ENCODE measurements around the gene GSK3A. TPM values are rescaled to one million over a fixed set of nuclear protein-coding genes. Genes with fewer than 3 reads are reported as not detected.

The GSK3A gene
- total RNA-seq, 1 experiment from 2014 or later = 50.8 TPM

- Mint-ChIP-seq H3K36me3 (peaks cover 55% of the 10 kb centered on the region), H3K9me3 (no peaks in the 10 kb centered on the region), H3K4me1 (0 out of 2 replicates have a peak, but pooled peaks cover 4% of the 10 kb centered on the region), H3K27me3 (ENCODE audit: low read depth) (no peaks in the 10 kb centered on the region), H3K4me3 (no peak overlapping the region), H3K27ac (no peak overlapping the region)
- TF ChIP-seq NR2C2 (CRISPR knock-in tag; IDR thresholded peaks at IDR 0.05) (no peak), ZNF416 (CRISPR knock-in tag; IDR thresholded peaks at IDR 0.05) (no peak), ESRRA (CRISPR knock-in tag; IDR thresholded peaks at IDR 0.05; ENCODE audit: borderline replicate concordance) (no peak), ZNF671 (CRISPR knock-in tag; IDR thresholded peaks at IDR 0.05) (no peak), NR1H2 (CRISPR knock-in tag; IDR thresholded peaks at IDR 0.05) (no peak), ZNF423 (CRISPR knock-in tag; IDR thresholded peaks at IDR 0.05) (no peak), TCF7 (CRISPR knock-in tag; IDR thresholded peaks at IDR 0.05; ENCODE audit: low read depth) (no peak)
- DNase-seq (ENCODE audit: low spot score) = no peak
- ATAC-seq = no peak
- ChIA-PET POLR2A (interaction anchor here (0.7 to 1.0 kb wide), 2 partner anchors 11 to 63 kb away, joined by 3 to 4 read pairs; no protein-coding TSS in a partner anchor), CTCF (interaction anchor here (1.1 to 3.6 kb wide), 3 partner anchors 47 to 208 kb away, joined by 3 to 16 read pairs (median 4); no protein-coding TSS in a partner anchor)
Measured at GRCh38 chr19:42232435-42232834, 10.0 kb downstream of the GSK3A start.

- Mint-ChIP-seq H3K27me3 (ENCODE audit: low read depth) (no peaks in the 10 kb centered on the region), H3K9me3 (no peaks in the 10 kb centered on the region), H3K36me3 (peaks cover 58% of the 10 kb centered on the region), H3K4me3 (no peak overlapping the region), H3K27ac (no peak overlapping the region), H3K4me1 (0 out of 2 replicates have a peak, but pooled peaks cover 4% of the 10 kb centered on the region)
- ATAC-seq = no peak
- ChIA-PET CTCF (interaction anchor here (2.1 kb wide), 1 partner anchor 122 kb away, joined by 6 read pairs; no protein-coding TSS in a partner anchor), POLR2A (interaction anchor here (1.0 kb wide), 1 partner anchor 12 kb away, joined by 3 read pairs; no protein-coding TSS in a partner anchor)
- DNase-seq (ENCODE audit: low spot score) = no peak
- TF ChIP-seq ZNF512 (CRISPR knock-in tag; IDR thresholded peaks at IDR 0.05; ENCODE audit: borderline replicate concordance) (no peak), EMX1 (CRISPR knock-in tag; IDR thresholded peaks at IDR 0.05) (no peak), GABPB1 (CRISPR knock-in tag; IDR thresholded peaks at IDR 0.05) (no peak), ZNF281 (CRISPR knock-in tag; IDR thresholded peaks at IDR 0.05) (no peak), HMGA2 (CRISPR knock-in tag; IDR thresholded peaks at IDR 0.05) (no peak), MLX (CRISPR knock-in tag; IDR thresholded peaks at IDR 0.05) (no peak), ZNF423 (CRISPR knock-in tag; IDR thresholded peaks at IDR 0.05) (no peak), KAT7 (CRISPR knock-in tag; IDR thresholded peaks at IDR 0.05; ENCODE audit: borderline replicate concordance) (no peak), TEAD1 (CRISPR knock-in tag; IDR thresholded peaks at IDR 0.05) (no peak), NR3C1 (CRISPR knock-in tag; conservative IDR thresholded peaks at IDR 0.05; ENCODE audit: low read depth) (no peak), ZNF121 (CRISPR knock-in tag; IDR thresholded peaks at IDR 0.05) (no peak), TEAD4 (CRISPR knock-in tag; IDR thresholded peaks at IDR 0.05) (no peak), IRF2 (CRISPR knock-in tag; IDR thresholded peaks at IDR 0.05; ENCODE audit: borderline replicate concordance, low read depth) (no peak), ATF1 (CRISPR knock-in tag; IDR thresholded peaks at IDR 0.05) (no peak), ATF6 (CRISPR knock-in tag; IDR thresholded peaks at IDR 0.05) (no peak), FOXK1 (CRISPR knock-in tag; IDR thresholded peaks at IDR 0.05) (no peak), ZNF317 (CRISPR knock-in tag; IDR thresholded peaks at IDR 0.05; ENCODE audit: borderline replicate concordance, low read depth) (no peak), CREB1 (CRISPR knock-in tag; IDR thresholded peaks at IDR 0.05) (no peak), PRDM15 (CRISPR knock-in tag; IDR thresholded peaks at IDR 0.05) (no peak)
Measured at GRCh38 chr19:42230571-42230970, 11.8 kb downstream of the GSK3A start.

Measured in WTC11 (cell line).